Activated CD8-positive, alpha-beta memory T cell treated with anti-CD3 and anti-CD28 coated beads, Interleukin-2, amount 50 U/mL, for 1 hour (primary cell): ENCODE results near the gene GNG12.

Experiments used
- DNase-seq: peaks from one replicate; pipeline ENCODE4 v3.0.0-alpha.2; 2020; ENCODE audit errors: extremely low read depth

The GNG12 gene

DNA sequence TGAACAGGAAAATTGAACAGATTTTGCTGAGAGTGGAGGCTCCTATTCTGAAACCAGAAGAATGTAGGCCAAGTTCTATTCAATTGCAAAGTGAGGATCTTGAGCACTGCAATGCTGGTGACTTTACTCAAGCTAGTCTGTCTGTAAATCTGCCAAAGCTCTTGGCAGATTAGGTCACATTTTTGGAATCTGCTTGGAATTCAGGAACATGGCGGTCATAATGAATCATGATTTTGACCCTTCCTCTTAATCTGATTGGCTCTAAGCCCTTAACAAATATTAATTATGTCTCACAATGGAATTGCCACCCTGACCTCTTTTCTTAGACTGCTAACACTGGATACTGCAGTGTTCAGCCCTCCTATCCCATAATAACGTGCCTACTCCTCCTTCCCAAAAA is 7.2 kb upstream of the GNG12 start:
- DNase-seq = no peak

DNA sequence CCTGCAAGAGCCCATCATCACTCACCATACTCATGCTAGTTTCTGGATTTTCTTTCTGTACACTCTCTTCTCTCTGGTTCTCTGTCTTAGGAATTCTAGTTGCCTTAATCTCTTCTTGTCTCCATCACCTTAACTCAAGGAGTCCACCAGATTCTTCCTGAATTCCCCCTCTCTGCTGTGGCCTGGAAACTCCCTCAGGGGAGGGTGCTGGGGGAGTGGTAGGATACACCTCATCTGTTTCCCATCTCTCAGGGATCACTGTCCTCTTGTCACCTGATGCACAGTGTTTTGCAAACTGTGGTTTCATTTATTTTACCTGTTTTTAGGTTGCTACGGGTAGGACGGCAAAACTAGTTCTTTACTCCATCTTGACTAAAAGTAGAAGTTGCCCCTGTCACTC is 6.6 kb upstream of the GNG12 start:
- no peak for DNase-seq

DNA sequence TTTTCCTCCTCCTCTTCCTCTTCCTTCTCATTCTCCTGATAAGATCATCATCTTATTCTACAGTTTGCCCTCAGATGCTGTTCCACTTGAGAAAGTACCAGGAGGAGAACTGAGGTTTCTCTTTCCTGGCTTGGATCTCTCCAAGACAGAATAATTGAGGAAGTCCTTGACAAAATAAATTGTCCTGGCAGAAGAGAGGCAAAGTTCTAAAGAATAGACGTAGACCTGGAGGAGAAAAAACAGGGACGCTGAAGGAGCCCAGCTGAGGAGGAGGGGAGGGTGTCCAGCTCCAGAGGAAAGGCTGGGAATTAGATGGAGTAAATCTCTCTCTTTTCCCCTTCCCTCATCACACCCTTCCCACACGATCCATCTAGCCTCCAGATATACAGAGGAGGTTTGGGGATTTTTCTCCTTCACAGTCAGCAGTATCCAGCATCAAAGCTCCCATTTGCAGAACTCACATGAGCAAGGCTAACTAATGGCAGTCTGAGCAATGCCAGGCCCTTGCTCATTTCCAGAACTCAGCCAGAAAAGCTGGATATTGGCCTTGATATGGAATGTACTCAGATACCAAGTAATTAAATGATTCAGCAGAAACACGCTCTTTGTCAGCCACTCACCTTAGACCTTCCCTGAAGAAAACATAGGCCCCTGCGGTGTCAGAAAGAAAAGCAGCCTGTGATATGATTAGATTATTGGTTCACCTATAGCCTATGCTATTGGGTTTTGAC is 5.1 kb upstream of the GNG12 start:
- DNase-seq = no peak

DNA sequence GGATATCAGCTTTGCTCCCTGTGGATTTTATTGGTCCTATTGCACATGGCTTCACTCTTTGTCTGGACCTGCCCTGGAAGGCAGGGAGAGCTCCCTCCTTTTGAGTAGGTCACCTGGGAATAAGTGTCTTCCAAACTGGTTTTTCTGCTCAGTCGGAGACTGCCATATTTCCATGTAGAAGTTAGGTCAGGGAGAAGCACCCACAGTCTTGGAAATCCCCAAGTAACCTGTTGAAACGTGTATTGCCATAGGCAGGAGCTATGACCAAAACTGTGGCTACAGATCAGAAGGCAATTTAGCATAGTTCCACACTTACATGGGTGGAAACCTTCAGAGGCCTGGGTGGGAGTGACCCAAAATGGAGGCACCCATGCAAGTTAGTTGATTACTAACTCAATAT is 3.5 kb upstream of the GNG12 start:
- DNase-seq = no peak

DNA sequence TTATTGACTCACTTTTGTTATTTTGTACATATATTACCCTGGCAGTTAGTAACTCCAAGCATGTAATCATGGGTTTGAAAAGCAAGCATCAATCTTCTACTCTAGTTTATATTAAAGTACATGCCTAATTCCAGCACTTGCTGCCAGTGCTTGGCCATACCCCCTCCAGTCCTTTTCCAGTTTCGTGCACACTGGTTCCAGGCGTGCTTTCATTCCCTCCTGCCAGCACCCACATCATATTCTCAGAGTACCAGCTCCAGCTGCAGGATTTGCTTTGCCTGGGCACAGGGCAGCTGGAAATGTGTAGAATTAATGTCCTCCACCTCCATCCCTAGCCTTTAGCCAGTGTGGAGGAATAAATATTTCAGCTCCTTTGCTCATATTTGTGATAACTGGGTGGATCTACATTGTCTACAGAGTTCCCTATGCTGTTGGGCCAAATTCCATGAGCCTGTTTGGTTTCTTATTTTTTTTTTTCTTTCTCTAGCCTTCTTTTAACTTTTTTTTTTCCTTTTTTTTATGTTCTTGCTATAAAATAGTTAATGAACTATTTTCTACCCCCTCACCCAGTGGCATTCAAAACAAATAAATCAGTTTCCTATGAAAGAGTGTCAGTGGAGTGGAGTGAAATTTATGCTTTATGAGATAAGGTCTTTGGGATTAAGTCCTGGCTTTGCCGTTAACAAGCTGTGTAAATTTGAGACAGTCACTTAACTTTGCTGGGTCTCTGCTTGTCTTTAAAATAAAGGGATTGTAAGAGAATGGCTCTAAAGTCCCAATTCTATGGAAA is 2.6 kb upstream of the GNG12 start:
- DNase-seq = no peak

DNA sequence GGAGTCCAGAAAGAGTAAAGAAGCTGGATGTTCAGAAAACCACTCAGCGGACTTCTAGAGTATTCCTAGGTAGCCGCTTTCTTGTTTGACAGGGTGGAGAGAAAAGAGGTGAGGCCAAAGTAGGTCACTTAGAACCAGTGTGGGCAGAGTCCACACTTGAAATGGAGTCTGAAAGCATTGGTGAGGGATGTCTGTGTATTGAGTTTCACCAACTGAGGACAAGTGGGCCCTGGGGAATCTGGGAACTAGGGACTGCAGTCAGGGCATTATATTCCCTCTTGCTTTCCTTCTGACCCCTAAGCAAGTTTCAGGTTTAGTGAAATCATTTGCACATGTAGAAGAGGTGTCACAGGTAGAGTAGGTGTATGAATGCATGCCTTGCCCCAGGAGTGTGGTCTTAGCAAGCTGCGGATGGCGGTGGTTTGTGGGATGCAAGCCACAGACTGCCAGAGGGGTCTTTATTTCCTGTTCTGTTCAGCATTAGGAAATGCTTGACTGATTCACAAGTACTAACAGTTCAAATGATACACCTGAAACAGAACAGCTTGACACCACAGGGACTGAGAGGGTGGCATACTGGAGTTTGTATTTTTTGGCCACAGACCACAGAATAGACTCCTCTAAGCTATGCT is 1.1 kb upstream of the GNG12 start:
- no peak for DNase-seq

DNA sequence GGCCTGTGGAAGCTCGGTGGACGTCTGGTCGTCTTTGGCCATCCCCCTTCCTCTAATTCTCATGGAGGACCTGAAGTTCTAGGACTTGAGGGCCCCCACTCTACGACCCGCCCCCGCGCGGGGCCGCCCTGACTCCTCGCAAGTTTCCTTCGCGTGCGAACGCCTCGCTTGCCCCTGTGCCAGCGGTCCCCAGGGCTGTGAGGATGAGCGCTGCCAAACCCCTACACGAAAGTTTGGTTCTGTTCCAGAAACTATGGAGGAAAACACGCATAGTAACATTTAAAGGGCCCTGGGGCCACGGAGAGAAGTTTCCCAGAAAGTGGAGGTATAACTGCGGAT is 304 bp upstream of the GNG12 start:
- DNase-seq = no peak

DNA sequence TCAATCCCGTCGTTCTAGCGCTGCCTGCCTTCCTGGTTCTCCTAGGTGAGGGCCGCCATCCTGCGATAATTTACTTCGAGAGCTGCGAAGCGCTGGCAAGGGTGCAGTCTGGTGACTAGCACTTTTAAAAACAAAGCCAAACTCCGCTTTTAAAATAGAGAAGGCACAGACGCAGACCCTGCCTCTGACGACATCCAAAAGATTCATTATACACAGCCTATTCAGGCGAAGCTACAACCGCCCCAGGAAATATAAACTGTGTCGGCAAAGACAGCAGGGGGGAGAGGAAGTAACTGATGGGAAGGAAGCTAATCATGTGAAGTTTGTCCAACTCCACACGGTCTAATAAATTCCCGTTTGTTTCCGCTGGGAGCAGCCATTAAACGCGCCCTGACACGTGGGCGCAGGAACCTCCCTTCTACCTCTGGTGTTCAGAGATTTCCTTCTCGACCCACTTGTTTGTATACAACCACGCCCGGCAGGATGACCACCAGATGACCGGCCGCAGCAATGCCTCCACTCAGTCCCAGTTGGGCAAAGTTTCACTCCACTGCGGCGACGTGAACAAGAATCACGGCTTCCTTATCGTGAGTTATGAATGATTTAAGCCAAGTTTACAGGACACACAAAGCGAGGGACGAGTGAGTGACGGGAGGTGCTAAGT is 1.3 kb downstream of the GNG12 start:
- DNase-seq = no peak

DNA sequence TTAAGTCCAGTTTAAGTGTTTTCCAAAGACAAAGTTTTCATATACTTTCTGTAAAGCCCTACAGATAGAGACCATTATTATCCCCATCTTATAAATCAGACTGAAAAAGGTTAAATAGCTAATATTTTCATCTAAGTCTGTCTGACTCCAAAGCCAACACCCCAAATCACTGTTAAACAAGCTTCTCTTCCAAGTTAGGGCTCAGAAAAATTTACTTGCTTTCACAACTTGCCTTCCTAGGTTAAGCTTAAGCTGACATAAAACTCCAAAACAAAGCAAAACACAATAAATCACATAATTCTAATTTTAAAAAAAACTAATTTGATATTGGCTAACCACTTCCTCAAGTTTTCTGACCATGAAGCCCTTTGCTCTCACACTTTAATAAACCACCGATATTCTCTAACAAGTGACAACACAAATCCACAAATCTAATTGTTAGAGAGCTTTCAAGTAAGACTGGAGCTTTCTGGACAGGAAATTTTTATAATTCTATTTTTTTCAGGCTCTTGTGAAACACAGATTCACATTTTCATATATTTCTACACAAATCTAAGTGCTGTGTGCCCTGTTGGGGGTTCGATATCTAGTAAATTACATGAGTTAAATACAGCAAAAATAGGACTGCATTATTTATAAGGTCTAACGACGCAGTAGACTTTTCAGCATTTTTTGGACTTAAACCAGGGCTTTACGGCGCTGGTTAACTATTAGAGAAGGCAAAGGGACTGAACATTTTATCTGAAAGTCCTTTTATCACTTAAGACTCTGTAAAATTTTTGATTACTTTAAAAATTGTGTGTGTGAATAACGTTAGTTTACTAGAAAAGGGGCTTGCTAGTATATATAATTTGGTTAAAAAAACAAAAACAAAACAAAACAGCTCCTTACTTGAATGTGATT is 2.1 kb downstream of the GNG12 start:
- DNase-seq = no peak

DNA sequence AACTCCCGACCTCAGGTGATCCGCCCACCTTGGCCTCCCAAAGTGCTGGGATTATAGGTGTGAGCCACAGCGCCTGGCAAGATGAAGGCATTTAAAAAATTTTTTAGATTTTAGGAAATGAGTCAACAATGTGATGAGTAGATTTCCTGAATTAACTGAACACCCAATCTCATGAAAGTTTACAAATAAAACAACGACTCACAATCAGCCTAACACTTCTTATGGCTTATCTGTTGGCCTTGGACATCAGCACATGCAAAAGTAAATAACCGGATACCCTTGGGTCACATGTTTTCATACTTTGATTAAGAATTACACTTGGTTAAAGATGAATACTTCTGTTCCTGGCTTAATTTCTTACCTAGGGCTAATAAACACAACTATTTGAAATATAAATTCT is 3.0 kb downstream of the GNG12 start:
- no peak for DNase-seq

DNA sequence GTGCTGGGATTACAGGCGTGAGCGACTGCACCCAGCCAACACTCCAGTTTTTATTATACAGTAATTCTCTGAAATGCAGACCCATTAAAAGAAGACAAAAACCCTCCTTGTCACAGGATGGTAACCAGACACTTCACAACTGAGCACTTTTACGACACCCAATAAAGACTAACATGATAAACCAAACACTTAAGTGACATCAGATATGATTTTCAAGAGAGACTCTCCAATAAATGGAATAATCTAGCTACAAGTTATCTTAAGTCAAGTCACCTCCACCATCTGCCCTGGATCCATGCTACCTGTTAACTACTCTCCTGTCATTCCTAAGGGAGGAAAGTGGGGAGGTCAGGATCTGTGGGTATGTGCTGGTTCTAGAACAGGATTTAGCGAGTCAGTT is 5.6 kb downstream of the GNG12 start:
- no peak for DNase-seq

DNA sequence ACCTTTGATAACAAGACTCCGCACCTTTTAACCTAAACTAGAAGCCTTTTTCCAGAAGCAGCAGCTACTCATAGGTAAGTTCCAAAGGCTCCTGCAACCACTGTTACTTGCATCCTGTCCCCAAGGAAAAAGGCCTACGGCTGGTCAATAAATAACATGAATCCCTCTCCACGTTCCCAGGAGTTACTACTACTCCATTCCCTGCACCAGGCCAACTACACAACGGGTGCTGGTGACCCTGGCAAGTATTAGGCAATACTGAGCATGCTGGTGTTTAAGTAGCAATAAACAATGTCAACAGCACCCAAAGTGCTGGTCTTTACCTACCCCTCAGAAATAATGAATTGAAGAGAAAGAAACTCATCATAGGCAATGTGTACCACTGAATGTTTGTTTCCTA is 7.7 kb downstream of the GNG12 start:
- DNase-seq = no peak

DNA sequence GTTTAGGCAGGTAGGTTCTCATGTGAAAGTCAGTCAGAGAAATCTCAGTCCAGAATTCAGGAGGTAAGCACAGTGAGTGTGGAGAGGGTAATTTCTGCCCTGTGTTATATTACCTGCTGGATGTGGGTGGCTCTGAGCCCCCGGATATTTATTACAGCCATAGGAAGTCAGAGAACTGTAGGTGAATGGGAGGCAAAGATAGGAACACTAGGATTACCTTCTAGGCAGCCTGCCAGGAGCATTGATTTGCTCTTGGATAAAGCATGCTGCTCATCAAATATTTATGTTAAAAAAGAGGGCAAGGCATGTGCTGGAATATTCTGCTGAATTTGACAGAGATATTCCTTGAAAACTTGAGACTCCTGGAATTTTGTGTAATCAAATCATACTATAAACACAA is 8.5 kb downstream of the GNG12 start:
- no peak for DNase-seq

DNA sequence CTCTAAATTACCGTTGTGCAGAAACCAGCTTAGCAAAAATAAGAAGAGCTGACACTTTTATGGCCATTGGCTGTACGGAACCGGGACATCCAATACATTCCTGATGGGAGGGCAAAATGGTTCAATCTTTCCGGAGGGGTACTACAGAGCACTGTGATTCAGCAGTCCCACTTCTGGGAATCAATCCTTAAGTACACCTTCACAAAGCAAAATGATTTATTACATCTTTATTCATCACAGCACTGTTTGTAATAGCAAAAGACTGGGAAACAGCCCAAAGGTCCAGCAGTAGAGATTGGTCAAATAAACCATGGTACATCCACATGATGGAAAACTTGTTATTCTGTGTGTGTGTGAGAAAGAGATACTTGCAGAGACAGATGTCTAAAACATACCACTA is 9.7 kb downstream of the GNG12 start:
- no peak for DNase-seq

DNA sequence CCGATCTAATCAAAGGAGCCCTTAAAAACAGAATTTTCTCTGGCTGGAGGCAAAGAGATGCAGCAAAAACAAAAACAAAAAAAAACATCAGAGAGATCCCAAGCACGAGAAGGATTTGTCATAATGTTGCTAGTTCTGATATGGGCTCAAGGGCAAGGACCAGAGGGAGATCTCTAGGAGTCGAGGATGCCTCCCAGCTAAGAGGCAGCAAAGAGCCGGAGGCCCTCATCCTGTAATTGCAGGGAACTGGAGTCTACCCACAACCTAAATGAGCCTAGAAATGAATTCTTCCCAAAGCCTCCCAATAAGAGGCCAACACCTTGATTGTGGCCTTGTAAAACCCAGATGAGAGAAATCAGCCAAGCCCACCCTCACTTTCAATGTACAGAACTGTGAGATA is 12.0 kb downstream of the GNG12 start:
- DNase-seq = no peak

DNA sequence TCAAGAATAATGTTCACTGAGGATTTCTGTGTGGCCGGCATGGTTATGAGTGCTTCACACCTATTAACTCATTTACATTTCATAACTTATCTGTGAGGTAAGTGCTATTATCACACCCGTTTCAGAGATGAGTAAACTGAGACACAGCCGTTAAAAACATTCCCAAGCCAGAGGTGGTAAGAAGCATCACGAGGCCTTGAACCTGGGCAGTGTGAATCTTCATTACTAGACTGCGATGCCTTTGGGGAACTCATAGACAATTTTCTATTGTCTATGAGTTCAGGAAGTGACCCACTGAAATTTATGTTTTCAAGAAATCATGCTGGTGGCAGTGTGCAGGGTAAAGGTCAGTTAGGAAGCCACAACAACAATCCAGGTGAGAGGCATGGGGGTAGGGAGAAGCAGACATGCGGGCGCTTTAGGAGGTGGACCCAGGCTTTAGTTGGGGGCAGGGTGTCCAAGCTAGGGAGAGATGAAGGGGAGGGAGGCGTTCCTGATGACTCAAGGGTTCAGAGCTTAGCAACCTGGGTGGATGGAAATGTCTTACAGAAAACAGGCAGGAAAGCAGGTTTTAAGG is 14.5 kb downstream of the GNG12 start:
- DNase-seq = no peak

DNA sequence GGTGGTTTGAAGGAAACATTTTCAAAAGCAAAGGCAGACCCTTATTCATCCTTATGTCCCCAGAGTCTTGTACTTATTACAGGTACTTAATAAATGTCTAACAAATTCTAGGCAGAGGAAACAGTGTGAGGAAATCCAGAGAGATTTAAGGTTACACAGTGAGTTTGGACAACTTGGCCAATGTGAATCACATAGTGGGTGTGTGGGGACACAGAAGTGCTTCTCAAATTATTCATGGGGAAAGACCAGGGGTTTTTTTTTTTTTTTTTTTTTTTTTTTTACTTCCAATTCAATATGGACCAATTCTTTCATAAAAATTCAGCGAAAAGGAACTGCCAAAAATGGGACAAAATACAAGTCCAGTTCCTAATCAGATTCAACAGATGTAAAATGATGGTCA is 15.1 kb downstream of the GNG12 start:
- DNase-seq = no peak

DNA sequence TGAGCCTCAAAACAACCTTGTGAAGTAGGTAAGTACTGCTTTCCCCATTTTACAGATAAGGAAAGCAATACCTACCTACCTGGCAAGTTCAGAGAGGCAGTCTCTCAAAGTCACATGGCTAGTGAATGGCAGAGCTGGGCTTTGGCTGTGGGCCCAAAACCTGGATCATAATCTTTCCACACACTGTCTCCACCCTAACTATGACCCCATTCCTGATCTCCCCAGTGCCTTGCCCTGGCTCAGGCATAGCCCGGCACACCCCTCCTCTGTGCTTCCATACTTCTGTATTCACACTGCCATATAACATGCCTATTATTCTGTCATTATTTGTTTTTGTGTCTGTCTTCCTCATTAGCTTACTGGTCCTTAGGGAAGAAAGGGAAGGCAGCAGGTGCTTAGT is 15.9 kb downstream of the GNG12 start:
- DNase-seq = no peak

DNA sequence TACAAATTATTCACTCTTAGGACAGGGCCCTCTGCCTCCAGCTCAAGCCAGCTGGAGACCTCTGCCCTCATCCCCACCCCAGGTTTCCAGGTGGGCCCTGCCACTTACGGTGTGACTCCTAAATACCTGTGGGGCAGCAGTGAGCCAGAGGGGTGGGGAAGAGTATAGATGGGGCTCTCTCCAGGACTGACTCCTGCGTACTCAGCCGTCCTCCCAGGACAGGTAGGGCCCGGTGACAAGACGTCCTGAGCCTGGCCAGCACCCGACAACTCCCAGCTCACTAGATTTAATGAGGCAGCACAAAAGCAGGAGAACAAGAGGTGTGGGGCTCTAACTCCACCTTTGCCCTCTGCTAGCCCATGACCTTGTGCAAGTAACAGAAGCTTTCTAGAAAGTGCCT is 16.8 kb downstream of the GNG12 start:
- no peak for DNase-seq

DNA sequence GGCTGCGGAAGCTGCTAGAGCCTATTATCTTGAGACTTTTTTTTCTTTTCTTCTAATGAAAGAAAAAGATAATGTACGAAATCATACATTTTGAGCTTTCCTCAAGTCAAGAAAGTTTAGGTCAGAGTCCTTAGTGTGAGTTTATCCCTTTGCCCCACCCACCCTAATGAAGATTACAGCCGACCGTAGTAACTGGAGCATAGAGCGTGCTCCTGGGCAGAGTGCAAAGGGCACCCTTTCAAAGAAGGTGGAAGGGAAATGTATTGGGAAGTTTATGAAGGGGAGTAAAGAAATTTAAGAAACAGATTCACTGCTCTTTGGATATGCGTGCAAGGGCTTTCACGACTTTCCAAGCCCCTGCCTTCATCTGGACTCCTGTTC is 17.2 kb downstream of the GNG12 start:
- DNase-seq = no peak
